Thyroid gland (tissue), 4 donors: ENCODE results near the gene GRIP2.

ENCODE experiments used
- CTCF ChIP-seq, 6 experiments: fragments of 200-600 bp in 3 of 6; fragments of 450-650 bp in 3 of 6; sonication (generic) in 3 of 6; IDR thresholded peaks; one replicate each; pipeline ENCODE4 v1.5.1; 2016 to 2019; ENCODE audit warnings: antibody characterized with exemption in 6 of 6, mild to moderate bottlenecking in 2 of 6, inconsistent platforms in 1 of 6, moderate library complexity in 1 of 6
- POLR2A ChIP-seq, 2 donors: fragments of 450-650 bp; IDR thresholded peaks; one replicate each; pipeline ENCODE4 v1.6.1; 2017; ENCODE audit warnings: antibody characterized with exemption in 2 of 2, mild to moderate bottlenecking in 2 of 2, moderate library complexity in 1 of 2

- TF ChIP-seq CTCF (IDR thresholded peaks at IDR 0.05), result no peak
- TF ChIP-seq POLR2A (IDR thresholded peaks at IDR 0.05), result no peak
Measured at GRCh38 chr3:14510838-14511622, 29.1 kb downstream of the GRIP2 start.
